Measurements from ENCODE around the gene INPP5K. TPM values are rescaled to one million over a fixed set of nuclear protein-coding genes. Genes with fewer than 3 reads are reported as not detected.
"Not testable (repeated sequence)": the region's sequence is repeated elsewhere in the genome, so short reads cannot be mapped to it uniquely, and the experiment has no call there.

INPP5K gene
- total RNA-seq, 1 experiment from 2014 or later, result 26.2 TPM

- no peaks in the 10 kb centered on the region for H3K9me3 ChIP-seq (ENCODE audit: low read depth, low read length, poor library complexity, severe bottlenecking)
- POLR2A ChIA-PET (ENCODE audit: low non-redundant PET), result no interaction called here
Observed at GRCh38 chr17:1509290-1509881, 7.0 kb downstream of the INPP5K start.

GRCh38 chr17:1508709-1509108, 7.7 kb downstream of the INPP5K start:
- peaks cover 23% of the 10 kb centered on the region for H3K4me1 ChIP-seq (ENCODE audit: insufficient read depth, low read length, poor library complexity, severe bottlenecking)
- H3K27me3 ChIP-seq (replicated peaks; ENCODE audit: insufficient read depth, low read depth, low read length, poor library complexity); DNase-seq (ENCODE audit: low spot score); POLR2A ChIA-PET (ENCODE audit: low non-redundant PET); BruUV-seq (replicated peaks); H3K4me3 ChIP-seq (ENCODE audit: low read depth, low read length, poor library complexity, severe bottlenecking); H3K9me3 ChIP-seq (ENCODE audit: low read depth, low read length, poor library complexity, severe bottlenecking); H3K27ac ChIP-seq (ENCODE audit: low read depth, low read length, poor library complexity, severe bottlenecking); H3K36me3 ChIP-seq (ENCODE audit: insufficient read depth, low read length, poor library complexity, severe bottlenecking); intact Hi-C loops (cut with micrococcal nuclease; ENCODE audit: unreplicated experiment); CTCF ChIA-PET: not testable (repeated sequence)

More at GRCh38 chr17:1509290-1509881, 7.0 kb downstream of the INPP5K start:
- intact Hi-C loops (cut with micrococcal nuclease; ENCODE audit: unreplicated experiment), result no loop called here
- Histone ChIP-seq H3K36me3 (ENCODE audit: insufficient read depth, low read length, poor library complexity, severe bottlenecking) (no peaks in the 10 kb centered on the region), H3K27ac (ENCODE audit: low read depth, low read length, poor library complexity, severe bottlenecking) (no peak overlapping the region), H3K4me3 (ENCODE audit: low read depth, low read length, poor library complexity, severe bottlenecking) (no peak overlapping the region), H3K4me1 (ENCODE audit: insufficient read depth, low read length, poor library complexity, severe bottlenecking) (peaks cover 23% of the 10 kb centered on the region), H3K27me3 (replicated peaks; ENCODE audit: insufficient read depth, low read depth, low read length, poor library complexity) (no peaks in the 10 kb centered on the region)
- BruUV-seq (replicated peaks), result no TSS peak
- TF ChIP-seq EZH2 (IDR thresholded peaks at IDR 0.05; ENCODE audit: borderline replicate concordance, low read depth, low read length, poor library complexity, severe bottlenecking) (no peak), CTCF (conservative IDR thresholded peaks at IDR 0.05; ENCODE audit: low read depth, low read length) (no peak)
- CTCF ChIA-PET, result no interaction called here
- DNase-seq (ENCODE audit: low spot score), result no peak

- H3K27ac ChIP-seq (ENCODE audit: low read depth, low read length, poor library complexity, severe bottlenecking), result no peak overlapping the region
- intact Hi-C loops (cut with micrococcal nuclease; ENCODE audit: unreplicated experiment), result no loop called here
- H3K9me3 ChIP-seq (ENCODE audit: low read depth, low read length, poor library complexity, severe bottlenecking), result no peaks in the 10 kb centered on the region
- peaks cover 12% of the 10 kb centered on the region for H3K4me1 ChIP-seq (ENCODE audit: insufficient read depth, low read length, poor library complexity, severe bottlenecking)
- no TSS peak for BruUV-seq (replicated peaks)
- TF ChIP-seq EZH2 (IDR thresholded peaks at IDR 0.05; ENCODE audit: borderline replicate concordance, low read depth, low read length, poor library complexity, severe bottlenecking), result no peak
- H3K36me3 ChIP-seq (ENCODE audit: insufficient read depth, low read length, poor library complexity, severe bottlenecking), result no peaks in the 10 kb centered on the region
- no peak overlapping the region for H3K4me3 ChIP-seq (ENCODE audit: low read depth, low read length, poor library complexity, severe bottlenecking)
- ChIA-PET POLR2A (ENCODE audit: low non-redundant PET) (no interaction called here), CTCF (no interaction called here)
- DNase-seq (ENCODE audit: low spot score), result no peak
- H3K27me3 ChIP-seq (replicated peaks; ENCODE audit: insufficient read depth, low read depth, low read length, poor library complexity), result no peaks in the 10 kb centered on the region
Observed at GRCh38 chr17:1506649-1507267, 9.7 kb downstream of the INPP5K start.

- DNase-seq (ENCODE audit: low spot score), result no peak
- BruUV-seq (replicated peaks), result no TSS peak
- ChIA-PET POLR2A (ENCODE audit: low non-redundant PET) (no interaction called here), CTCF (no interaction called here)
- no peaks in the 10 kb centered on the region for H3K9me3 ChIP-seq (ENCODE audit: low read depth, low read length, poor library complexity, severe bottlenecking)
- H3K4me1 ChIP-seq (ENCODE audit: insufficient read depth, low read length, poor library complexity, severe bottlenecking), result peaks cover under 1% of the 10 kb centered on the region
- no peak overlapping the region for H3K27ac ChIP-seq (ENCODE audit: low read depth, low read length, poor library complexity, severe bottlenecking)
- TF ChIP-seq CTCF (conservative IDR thresholded peaks at IDR 0.05; ENCODE audit: low read depth, low read length) (no peak), EZH2 (IDR thresholded peaks at IDR 0.05; ENCODE audit: borderline replicate concordance, low read depth, low read length, poor library complexity, severe bottlenecking) (no peak)
- no peaks in the 10 kb centered on the region for H3K27me3 ChIP-seq (replicated peaks; ENCODE audit: insufficient read depth, low read depth, low read length, poor library complexity)
- intact Hi-C loops (cut with micrococcal nuclease; ENCODE audit: unreplicated experiment), result no loop called here
- no peak overlapping the region for H3K4me3 ChIP-seq (ENCODE audit: low read depth, low read length, poor library complexity, severe bottlenecking)
- H3K36me3 ChIP-seq (ENCODE audit: insufficient read depth, low read length, poor library complexity, severe bottlenecking), result no peaks in the 10 kb centered on the region
Observed at GRCh38 chr17:1505586-1505985, 10.8 kb downstream of the INPP5K start.

All from A673 (cell line).